NCI-H2227 (cell line): Measurements from ENCODE around the gene NOL11.
"Not testable (repeated sequence)": the region's sequence is repeated elsewhere in the genome, so short reads cannot be mapped to it uniquely, and the experiment has no call there.

Experiments used
- DNase-seq: peaks from one replicate; lab custom pipeline; 2025; ENCODE audit not compliant: unreplicated experiment; lab: John Stamatoyannopoulos, UW

NOL11 gene

DNA sequence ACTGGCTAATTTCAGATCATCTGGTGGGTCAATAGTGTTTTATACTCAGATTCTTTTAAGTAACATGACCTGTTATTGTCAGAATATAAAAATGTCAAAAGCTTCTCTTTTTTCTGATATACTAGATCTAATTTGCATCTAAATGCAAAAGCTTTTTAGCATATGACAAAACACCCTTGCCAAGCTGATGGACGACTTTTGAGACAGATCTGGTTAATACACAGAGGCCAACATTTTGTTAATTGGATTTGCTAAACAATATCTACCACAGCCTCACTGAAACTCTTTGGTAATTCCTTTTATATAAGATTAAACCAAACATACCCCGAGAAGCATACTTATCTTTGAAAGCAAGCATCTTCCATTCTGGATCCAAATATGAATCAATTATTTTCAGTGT is 10.3 kb upstream of the NOL11 start:
- DNase-seq: no peak

DNA sequence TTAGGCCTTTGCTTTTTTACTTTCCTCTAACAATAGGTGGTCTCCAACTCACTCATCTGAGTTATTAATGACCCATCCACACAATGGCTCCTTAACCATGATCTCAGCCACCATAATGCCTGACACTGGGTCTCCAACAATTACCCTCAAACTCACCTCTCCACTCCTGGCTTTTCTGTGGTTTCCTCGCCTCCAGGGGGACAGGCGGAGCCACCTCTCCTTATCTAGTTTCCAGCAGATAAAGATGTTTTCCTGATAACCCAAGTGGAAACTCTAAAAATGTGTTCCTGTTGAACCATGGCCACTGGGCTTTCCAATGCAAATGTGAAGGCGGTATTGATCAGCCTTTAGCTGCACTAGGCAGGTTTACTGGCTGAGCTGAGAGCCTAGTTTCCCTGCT is 9.4 kb upstream of the NOL11 start:
- DNase-seq: no peak

DNA sequence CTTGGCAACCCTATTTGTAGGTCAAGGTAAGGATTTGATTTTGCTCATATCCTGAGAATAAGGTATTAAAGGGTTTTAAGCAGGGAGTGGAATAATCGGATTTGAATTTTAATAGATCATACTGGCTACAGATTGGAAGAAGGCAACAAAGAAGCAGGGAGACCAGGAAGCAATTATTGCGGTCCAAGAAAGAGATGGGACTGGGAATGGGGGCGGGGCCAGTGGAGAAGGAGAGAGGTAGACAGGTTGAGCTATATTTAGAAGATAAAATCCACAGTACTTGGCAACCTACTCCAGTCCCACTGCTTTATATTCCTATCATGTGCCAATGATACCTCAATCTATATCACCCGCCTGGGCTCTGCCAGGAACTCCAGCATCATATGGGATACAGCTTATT is 5.8 kb upstream of the NOL11 start:
- DNase-seq: no peak

DNA sequence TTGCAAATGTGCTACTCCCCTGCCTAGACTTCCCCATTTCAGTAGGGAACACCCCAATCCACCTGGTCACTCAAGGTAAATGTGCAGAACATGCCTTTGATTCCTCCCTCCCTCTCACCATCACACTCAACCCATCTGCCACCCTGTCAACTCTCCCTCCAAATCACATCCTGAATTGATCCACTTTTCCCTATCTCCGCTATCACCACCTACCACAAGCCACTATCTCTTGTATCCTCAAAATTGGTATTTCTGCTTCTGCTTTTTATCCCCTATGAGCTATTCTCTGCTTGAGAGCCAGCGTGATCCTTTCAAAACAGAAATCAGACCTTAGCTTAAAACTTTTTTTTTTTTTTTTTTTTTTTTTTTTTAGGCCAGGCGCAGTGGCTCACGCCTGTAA is 5.4 kb upstream of the NOL11 start:
- no peak for DNase-seq

DNA sequence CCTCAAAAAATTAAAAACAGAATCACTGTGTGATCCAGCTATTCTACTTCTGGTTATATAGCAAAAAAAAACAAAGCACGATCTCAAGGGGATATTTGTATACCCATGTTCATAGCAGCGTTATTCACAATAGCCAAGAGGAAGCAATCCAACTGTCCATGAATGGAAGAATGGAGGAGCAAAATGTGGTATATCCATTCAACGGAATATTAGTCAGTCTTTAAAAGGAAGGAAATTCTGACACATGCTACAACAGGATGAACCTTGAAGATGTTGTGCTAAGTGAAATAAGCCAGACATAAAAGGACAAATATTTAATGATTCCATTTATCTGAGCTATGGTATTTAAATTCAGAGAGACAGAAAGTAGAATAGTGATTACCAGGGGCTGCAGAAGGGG is 4.6 kb upstream of the NOL11 start:
- DNase-seq: no peak

DNA sequence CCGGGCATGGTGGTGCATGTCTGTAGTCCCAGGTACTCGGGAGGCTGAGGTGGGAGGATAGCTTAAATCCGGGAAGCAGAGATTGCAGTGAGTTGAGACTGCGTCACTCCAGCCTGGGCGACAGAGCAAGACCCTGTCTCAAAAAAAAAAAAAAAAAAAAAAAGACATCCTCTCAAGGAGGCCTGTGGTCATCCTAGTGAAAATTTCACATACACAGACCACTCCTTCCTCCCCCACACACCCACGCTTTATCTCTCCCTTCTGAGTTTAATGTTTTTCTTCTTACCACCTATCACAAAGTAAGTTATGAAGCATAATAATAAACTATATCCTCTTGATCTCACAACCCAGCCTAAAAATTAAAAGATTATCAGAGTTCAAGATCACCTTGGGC is 1.3 kb upstream of the NOL11 start:
- DNase-seq: no peak

DNA sequence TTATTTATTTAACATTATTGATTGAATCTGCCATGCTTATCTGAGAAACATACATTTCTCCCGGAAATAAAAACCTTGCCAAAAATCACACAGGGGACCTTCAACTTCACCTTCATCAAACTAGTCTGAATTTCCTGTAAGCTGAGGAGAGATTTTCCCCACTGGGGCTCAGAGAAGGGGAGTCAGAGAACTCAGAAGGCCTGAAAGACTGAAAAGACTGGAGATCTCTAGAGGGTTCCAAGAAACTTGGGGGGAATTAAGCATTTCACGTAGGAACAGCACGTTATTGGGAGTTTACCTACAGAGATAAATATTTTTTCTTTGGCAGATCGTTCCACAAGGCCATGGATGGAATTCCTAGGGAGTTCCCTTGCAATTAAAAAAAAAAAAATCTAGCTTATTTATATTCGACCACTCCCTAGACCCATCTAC is 528 bp upstream of the NOL11 start:
- DNase-seq: peak; percentile 57

DNA sequence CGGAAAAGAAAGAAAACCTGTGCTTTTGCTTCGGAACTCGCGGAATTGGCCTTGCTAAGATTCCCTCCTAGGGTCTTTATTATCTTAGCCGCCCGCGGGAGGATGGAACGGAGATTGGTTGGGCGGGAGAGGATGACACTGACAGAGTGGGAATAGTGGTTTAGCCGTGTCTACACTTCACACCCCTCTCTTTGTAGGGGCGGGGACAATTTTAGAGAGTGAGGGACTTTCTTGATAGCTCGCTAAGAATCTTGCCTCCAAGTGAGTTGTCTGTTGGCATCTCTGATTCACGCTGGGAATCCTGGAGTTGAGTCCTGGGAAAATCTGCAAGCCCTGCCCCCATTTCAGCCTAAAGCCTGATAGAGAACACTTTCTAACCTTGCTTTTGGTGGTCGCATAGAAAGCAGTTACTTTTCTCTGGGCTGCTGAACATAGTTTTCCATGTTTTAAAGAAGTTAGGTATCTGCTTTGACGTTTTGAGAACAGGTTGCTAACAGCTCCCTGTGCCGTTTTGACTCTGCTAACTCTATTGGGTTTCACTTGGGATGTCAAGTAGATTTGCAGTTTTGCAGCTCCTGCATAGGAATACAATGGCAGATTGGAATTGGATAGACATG is 697 bp downstream of the NOL11 start:
- peak; percentile 72 for DNase-seq

DNA sequence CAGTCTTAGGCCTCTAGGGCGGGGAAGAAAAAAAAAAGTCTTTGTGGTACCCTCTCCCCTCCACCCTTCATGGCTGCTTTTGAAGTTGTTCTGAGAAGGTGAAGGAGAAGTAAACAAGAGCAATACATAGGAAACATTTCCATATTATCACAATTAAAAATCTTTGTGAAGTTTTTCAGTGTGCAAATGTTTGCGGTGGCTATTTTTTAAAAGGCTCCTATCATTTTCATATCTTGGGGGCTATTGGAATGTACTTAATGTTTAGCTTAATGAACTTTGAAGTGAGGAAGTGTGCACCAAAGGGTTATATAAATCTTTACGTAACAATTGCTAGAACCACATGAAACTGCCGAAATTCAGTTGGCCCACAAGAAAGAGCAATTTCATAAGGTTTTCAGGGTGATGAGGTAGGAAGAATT is 7.6 kb downstream of the NOL11 start:
- no peak for DNase-seq

DNA sequence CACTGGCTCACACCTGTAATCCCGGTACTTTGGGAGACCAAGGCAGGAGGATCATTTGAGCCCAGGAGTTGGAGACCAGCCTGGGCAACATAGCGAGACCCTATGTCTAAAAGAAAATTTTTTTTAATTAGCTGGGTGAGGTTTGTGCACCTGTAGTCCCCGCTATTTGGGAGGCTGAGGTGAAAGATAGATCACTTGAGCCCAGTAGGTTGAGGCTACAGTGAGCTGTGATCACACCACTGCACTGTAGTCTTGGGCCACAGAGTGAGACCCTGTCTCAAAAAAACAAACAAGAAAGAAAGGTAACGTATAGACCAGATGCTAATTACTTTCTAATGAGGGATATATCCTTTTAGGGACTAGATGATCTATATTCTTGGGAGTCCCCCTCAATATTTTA is 8.1 kb downstream of the NOL11 start:
- DNase-seq: no peak

DNA sequence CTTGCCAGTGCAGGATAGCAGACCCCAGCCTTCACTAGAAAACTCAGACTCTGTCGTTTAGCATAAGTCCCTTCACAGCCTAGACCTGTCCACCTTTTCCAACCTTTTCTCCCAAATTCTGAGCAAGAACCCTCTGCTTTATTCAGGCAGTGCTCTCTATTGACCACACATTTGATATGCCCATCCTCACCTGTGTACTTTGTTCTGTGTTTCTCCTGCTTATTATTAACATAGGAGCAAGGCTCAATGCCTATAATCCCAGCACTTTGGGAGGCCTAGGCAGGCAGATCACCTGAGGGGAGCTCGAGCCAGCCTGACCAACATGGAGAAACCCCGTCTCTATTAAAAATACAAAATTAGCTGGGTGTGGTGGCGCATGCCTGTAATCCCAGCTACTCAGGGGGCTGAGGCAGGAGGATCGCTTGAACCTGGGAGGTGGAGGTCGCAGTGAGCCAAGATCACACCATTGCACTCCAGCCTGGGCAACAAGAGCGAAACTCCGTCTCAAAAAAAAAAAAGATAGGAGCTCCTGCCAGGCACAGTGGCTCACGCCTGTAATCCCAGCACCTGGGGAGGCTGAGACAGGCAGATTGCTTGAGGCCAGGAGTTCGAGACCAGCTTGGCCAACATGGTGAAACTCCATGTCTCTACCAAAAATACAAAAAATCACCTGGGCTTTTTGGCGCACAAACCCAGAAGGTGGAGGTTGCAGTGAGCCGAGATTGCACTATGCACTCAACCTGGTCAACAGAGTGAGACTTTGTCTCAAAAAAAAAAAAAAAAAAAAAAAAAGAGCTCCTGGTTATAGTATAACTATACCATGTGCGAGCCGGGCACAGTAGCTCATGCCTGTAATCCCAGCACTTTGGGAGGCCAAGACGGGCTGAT is 9.7 kb downstream of the NOL11 start:
- not testable (repeated sequence) for DNase-seq

DNA sequence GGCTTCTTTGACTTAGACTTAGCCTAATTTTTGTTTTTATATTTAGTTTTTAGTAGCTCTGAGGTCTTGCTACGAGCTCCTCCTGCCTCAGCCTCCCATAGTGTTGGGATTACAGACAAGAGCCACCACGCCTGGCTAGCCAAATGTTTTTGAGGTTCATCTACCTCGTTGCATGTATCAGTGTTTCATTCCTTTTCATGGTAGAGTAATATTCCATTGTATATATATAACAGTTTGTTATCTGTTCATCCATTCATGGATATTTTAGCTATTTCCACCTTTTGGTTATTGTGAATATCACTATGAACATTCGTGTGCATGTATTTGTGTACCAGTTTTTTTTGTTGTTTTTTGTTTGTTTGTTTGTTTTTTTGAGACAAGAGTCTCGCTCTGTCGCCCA is 12.2 kb downstream of the NOL11 start:
- DNase-seq: no peak

DNA sequence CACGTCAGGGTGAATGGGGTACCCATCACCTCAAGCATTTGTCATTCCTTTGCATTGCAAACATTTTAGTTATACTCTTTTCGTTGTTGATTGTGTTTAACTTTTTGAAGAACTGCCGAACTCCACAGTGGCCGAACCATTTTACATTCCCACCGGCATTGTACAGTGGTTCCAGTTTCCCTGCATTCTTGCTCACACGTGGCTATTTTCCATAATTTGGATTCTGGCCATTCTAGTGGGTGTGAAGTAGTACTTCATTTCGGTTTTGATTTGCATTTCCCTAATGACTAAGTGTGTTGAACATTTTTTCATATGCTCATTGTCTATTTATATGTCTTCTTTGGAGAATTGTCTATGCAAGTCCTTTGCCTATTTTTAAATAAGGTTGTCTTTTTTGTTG is 13.0 kb downstream of the NOL11 start:
- no peak for DNase-seq

DNA sequence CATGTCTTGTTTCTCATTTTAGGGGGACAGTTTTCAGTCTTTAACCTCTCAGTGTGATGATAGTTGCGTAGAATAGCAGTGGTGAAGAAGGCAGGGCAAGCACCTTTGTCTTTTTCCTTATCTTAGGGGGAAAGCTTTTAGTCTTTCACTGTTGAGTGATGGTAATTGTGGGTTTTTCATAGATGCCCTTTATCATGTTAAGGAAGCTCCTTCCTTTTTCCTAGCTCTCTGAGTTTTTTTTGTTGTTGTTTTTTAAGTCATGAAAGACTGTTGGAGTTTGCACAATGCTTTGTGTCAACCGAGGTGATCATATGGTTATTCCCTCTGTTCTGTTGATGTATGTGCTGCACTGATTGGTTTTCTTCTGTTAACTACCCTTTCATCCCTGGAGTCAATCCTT is 15.7 kb downstream of the NOL11 start:
- peak; percentile 67 for DNase-seq

DNA sequence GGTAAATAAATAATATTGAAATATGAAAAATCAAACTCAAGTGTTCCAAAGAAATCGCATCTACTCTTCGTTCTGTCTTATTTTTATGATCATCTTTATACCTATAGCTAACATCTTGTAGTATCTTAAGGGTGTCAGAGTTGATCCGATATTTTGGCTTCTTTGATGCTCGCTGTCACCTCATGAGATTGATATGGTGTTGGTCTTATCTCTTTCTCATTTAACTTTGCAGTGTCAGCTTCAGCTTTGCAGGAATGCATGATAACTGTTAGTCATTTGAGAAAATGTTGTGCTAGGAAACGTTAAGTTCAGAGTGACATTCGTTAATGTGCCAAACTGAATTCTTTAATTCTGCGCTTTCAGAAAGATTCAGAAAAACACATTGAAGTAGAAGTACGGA is 19.4 kb downstream of the NOL11 start:
- no peak for DNase-seq

DNA sequence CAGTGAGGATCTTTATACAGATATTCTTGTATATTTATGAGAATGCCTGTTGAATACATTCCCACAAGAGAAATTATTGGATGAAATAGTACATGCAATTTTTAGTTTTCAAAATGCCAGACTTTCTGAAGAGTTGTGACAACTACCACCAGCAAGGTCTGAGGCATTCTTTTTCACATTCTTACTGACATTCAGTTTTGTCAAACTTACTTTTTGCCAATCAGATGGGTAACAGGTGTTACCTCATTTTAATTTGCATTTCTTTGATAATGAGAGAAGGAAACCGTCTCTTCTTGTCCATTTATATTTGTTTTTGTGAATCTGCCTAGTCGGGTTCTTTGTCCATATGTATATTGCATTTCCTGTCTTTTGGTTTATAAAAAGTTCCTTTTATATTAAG is 24.3 kb downstream of the NOL11 start:
- DNase-seq: no peak

DNA sequence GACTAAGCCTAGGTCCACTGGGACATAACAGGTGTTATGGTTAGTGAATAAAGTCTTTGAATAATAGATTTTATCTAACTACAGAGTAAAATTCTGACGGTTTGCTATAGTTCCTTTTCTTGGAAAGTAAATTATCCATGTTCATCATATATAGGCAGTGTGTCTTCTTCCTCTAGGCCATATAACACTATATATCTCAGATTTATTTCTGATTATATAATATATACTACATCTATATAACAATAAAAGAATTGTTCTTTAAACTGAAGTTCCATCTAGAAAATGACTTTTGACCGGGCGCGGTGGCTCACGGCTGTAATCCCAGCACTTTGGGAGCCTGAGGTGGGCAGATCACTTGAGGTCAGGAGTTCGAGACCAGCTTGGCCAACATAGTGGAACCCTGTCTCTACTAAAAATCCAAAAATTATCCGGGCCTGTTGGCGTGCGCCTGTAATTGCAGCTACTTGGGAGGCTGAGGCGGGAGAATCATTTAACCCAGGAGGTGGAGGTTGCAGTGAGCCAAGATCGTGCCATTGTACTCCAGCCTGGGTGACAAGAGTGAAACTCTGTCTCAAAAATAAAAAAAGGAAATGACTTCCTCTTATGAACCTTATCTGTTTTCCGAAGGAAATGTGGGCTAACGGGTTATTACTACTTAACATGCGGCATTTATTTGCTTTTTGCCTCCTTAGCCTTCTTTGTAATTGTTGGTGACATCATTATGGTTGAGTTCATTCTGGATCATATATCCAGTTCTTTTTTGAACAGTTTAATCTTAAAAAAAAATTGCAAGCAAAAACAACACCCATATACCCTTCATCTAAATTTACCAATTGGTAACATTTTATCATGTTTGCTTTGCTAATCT is 29.2 kb downstream of the NOL11 start:
- no peak for DNase-seq

DNA sequence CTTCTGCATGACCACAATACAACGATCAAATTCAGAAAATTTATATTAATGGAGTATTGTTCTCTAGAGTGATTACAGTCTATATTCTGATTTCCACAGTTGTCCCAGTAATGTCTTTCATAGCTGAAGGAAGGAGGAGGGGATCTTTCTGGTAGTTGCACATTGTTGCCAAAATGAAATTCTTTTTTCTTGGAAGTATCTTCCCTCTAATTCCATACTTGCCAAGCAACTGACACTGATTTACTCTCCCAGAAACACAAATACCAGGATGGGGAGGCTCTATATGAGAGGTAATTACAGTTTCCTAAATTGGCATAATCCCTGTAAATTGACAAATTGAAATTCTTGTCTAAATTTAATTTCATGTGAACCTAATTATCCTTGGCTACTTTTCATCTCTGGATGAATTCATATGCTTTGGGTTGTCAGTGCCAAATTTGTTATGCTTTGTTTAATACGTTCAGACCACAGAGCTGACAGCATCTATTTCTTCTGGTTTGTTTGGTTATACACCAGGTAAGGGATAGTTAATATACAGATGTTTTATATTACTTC is 30.0 kb downstream of the NOL11 start:
- DNase-seq: no peak

DNA sequence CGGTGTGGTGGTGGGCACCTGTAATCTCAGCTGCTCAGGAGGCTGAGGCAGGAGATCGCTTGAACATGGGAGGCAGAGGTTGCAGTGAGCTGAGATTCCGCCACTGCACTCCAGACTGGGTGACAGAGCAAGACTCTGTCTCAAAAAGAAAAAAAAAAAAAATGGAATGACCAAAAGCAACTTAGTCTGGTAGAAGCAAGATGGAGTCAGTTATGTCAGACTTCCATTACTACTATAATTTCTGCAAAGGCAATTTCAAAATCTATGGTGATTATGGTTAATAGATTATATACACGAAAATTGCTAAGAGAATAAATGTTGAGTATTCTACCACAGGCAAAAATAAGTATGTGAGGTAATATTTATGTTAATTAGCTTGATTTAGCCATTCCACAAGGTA is 32.3 kb downstream of the NOL11 start:
- DNase-seq: no peak

DNA sequence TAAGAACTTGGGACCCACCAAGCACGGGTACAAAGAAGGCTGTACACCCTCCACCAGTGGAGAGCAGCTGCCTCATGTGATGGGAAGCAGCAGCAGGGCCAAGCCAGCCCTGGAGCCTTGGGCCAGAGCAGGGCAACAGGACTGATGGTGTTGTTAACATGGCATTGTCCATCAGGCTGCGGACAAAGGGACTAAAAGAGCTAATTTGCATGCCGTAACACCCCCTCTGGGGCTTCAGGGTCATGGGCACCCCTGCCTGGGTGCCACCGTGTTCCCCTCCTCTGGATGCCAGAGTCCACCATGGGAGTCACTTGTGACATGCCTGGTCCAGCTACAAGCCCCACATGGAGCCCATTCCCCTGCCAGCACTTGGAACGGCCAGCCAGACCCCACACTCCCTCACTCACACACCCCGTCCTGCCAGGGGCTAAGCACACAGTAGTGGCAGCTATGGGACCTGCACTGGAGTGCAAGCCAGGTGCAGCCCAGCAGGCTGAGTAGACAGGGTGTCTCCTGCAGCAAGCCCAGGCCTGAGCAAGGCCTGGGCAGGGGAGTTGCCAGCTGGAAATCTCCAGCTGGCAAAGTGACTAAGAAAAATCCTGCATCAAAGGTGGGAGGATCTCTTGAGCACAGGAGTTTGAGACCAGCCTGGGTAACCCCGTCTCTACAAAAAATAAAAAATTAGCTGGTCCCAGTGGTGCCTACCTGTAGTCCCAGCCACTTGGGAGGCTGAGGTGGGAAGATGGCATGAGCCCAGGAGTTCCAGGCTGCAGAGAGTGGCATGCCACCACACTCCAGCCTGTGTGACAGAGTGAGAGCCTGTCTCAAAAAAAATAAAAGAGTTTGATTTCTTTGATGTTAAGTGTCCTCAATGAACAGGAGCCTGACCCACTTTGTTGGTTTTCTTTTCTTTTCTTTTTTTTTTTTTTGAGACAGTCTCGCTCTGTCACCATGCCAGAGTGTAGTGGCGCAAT is 33.7 kb downstream of the NOL11 start:
- DNase-seq: no peak
